H1 (cell line): ENCODE results near the gene MT1X. TPM values are rescaled to one million over a fixed set of nuclear protein-coding genes. Genes with fewer than 3 reads are reported as not detected.

ENCODE experiments used
- CTCF ChIA-PET: fragments of 300-600 bp; sonication (Branson Sonifier 250); formaldehyde crosslinking; loops from one replicate; lab custom pipeline; 2021; ENCODE audit not compliant: partially characterized antibody; lab: Charles Lee
- POLR2A ChIA-PET: fragments of 300-600 bp; sonication (Branson Sonifier 250); formaldehyde crosslinking; loops from one replicate; lab custom pipeline; 2021; ENCODE audit warnings: inconsistent platforms; ENCODE audit not compliant: partially characterized antibody; lab: Charles Lee
- DNase-seq, 2 experiments: peaks; one replicate each; pipeline versions ENCODE4 v3.0.0 to v3.0.0-alpha.2; 2010 to 2022; ENCODE audit warnings: low spot score in 2 of 2, low read depth in 1 of 2, mixed read lengths in 1 of 2
- FAIRE-seq: peaks from 2 replicates; lab custom pipeline; 2011; peaks lifted over from hg19 to GRCh38; lab: Jason Lieb, UNC
- H2AFZ ChIP-seq: 2 replicates; pipeline ENCODE4 v1.8.1; 2012; ENCODE audit warnings: low read length, inconsistent platforms
- H2AK5ac ChIP-seq: 2 replicates; pipeline ENCODE4 v1.6.1; 2013; ENCODE audit warnings: low read depth, low read length
- H2BK120ac ChIP-seq: replicated peaks from 2 replicates; pipeline ENCODE3; 2013; ENCODE audit warnings: low read depth, low read length, inconsistent platforms
- H2BK12ac ChIP-seq: 2 replicates; pipeline ENCODE4 v1.6.1; 2013; ENCODE audit warnings: low read depth, low read length
- H2BK15ac ChIP-seq: 2 replicates; pipeline ENCODE4 v1.6.1; 2013; ENCODE audit warnings: low read length
- H2BK20ac ChIP-seq: 2 replicates; pipeline ENCODE4 v1.6.1; 2013; ENCODE audit warnings: low read length
- H2BK5ac ChIP-seq: 2 replicates; pipeline ENCODE4 v1.6.1; 2013; ENCODE audit warnings: low read depth, low read length
- H3K14ac ChIP-seq: 2 replicates; pipeline ENCODE4 v1.6.1; 2013; ENCODE audit warnings: inconsistent platforms; ENCODE audit not compliant: insufficient read length
- H3K18ac ChIP-seq: 2 replicates; pipeline ENCODE4 v1.6.1; 2013; ENCODE audit warnings: low read length; ENCODE audit errors: extremely low read depth
- H3K23ac ChIP-seq: 2 replicates; pipeline ENCODE4 v1.6.1; 2013; ENCODE audit warnings: inconsistent platforms; ENCODE audit not compliant: insufficient read length
- H3K23me2 ChIP-seq: 2 replicates; pipeline ENCODE4 v1.6.1; 2013; ENCODE audit warnings: low read depth, low read length
- H3K27ac ChIP-seq: 2 replicates; pipeline ENCODE4 v1.6.1; 2011; ENCODE audit warnings: low read depth, low read length, inconsistent platforms
- H3K27me3 ChIP-seq, 4 experiments: replicated peaks in 1 of 4; 1 replicate in 1 of 4; 2 replicates in 3 of 4; pipeline versions ENCODE4 v1.6.1 to v1.8.1; 2011 to 2013; ENCODE audit warnings: low read length in 3 of 4, mild to moderate bottlenecking in 3 of 4, inconsistent platforms in 2 of 4, mixed read lengths in 2 of 4, moderate library complexity in 1 of 4; ENCODE audit not compliant: control insufficient read depth in 3 of 4, insufficient read depth in 3 of 4; ENCODE audit errors: extremely low read depth in 1 of 4
- H3K36me3 ChIP-seq, 4 experiments: 2 replicates each; pipeline versions ENCODE4 v1.6.1 to v1.8.1; 2011 to 2013; ENCODE audit warnings: mild to moderate bottlenecking in 4 of 4, low read length in 3 of 4, moderate library complexity in 2 of 4, control low read depth in 1 of 4, inconsistent platforms in 1 of 4; ENCODE audit not compliant: insufficient read depth in 4 of 4, control insufficient read depth in 2 of 4
- H3K4ac ChIP-seq: replicated peaks from 2 replicates; pipeline ENCODE3; 2013; ENCODE audit warnings: low read length, low read depth, mixed read lengths, inconsistent platforms; ENCODE audit not compliant: insufficient read length
- H3K4me1 ChIP-seq, 4 experiments: replicated peaks in 1 of 4; 1 replicate in 1 of 4; 2 replicates in 3 of 4; pipeline versions ENCODE4 v1.6.1 to v1.8.1; 2011 to 2013; ENCODE audit warnings: low read length in 3 of 4, inconsistent platforms in 2 of 4, mixed read lengths in 1 of 4; ENCODE audit not compliant: insufficient read depth in 4 of 4, control insufficient read depth in 3 of 4
- H3K4me2 ChIP-seq, 2 experiments: 2 replicates each; pipeline versions ENCODE4 v1.6.1 to v1.8.1; 2011 to 2013; ENCODE audit warnings: low read depth in 2 of 2, low read length in 2 of 2, control low read depth in 1 of 2, inconsistent platforms in 1 of 2, mild to moderate bottlenecking in 1 of 2; ENCODE audit not compliant: insufficient read depth in 1 of 2
- H3K4me3 ChIP-seq, 4 experiments: fragments of 200-600, 300-600 bp in 1 of 4; sonication (generic), shearing (Covaris generic), sonication (Bioruptor Twin) in 1 of 4; 2 replicates each; pipeline versions ENCODE4 v1.5.1 to v1.8.1; 2011 to 2016; ENCODE audit warnings: low read length in 4 of 4, low read depth in 3 of 4, control low read depth in 2 of 4, inconsistent platforms in 2 of 4, mild to moderate bottlenecking in 2 of 4, mixed read lengths in 1 of 4, moderate library complexity in 1 of 4; ENCODE audit not compliant: insufficient read depth in 2 of 4; ENCODE audit errors: extremely low read depth in 1 of 4
- H3K56ac ChIP-seq: replicated peaks from 2 replicates; pipeline ENCODE3; 2013; ENCODE audit warnings: low read depth, mild to moderate bottlenecking, mixed read lengths, low read length, inconsistent platforms; ENCODE audit not compliant: insufficient read length
- H3K79me1 ChIP-seq: 2 replicates; pipeline ENCODE4 v1.6.1; 2013; ENCODE audit warnings: low read depth, low read length, control low read depth
- H3K79me2 ChIP-seq, 2 experiments: 2 replicates each; pipeline versions ENCODE4 v1.6.1 to v1.8.1; 2012 to 2013; ENCODE audit warnings: low read length in 2 of 2, mild to moderate bottlenecking in 2 of 2, inconsistent platforms in 1 of 2; ENCODE audit not compliant: insufficient read depth in 2 of 2, control insufficient read depth in 1 of 2
- H3K9ac ChIP-seq, 4 experiments: replicated peaks in 1 of 4; 1 replicate in 1 of 4; 2 replicates in 3 of 4; pipeline versions ENCODE4 v1.6.1 to v1.8.1; 2011 to 2013; ENCODE audit warnings: low read depth in 3 of 4, low read length in 3 of 4, control low read depth in 2 of 4, mild to moderate bottlenecking in 2 of 4, moderate library complexity in 2 of 4, inconsistent platforms in 1 of 4; ENCODE audit errors: extremely low read depth in 1 of 4
- H3K9me3 ChIP-seq, 2 experiments: 2 replicates each; pipeline versions ENCODE4 v1.6.1 to v1.8.1; 2012 to 2013; ENCODE audit warnings: mild to moderate bottlenecking in 2 of 2, moderate library complexity in 2 of 2, control low read depth in 1 of 2, inconsistent platforms in 1 of 2, low read depth in 1 of 2, low read length in 1 of 2, mixed read lengths in 1 of 2; ENCODE audit not compliant: insufficient read depth in 2 of 2
- H4K20me1 ChIP-seq, 2 experiments: replicated peaks in 1 of 2; 2 replicates each; pipeline versions ENCODE3 to v1.8.1; 2011 to 2013; ENCODE audit warnings: inconsistent platforms in 2 of 2, low read length in 2 of 2, mild to moderate bottlenecking in 1 of 2; ENCODE audit not compliant: insufficient read depth in 2 of 2, control insufficient read depth in 1 of 2
- H4K5ac ChIP-seq: 2 replicates; pipeline ENCODE4 v1.6.1; 2013; ENCODE audit warnings: low read length, low read depth, mixed read lengths, inconsistent platforms; ENCODE audit not compliant: insufficient read length
- H4K8ac ChIP-seq: 2 replicates; pipeline ENCODE4 v1.8.0; 2013; ENCODE audit warnings: mild to moderate bottlenecking, moderate library complexity, low read length, inconsistent platforms; ENCODE audit not compliant: insufficient read depth; ENCODE audit errors: extremely low read depth
- H4K91ac ChIP-seq: replicated peaks from 2 replicates; pipeline ENCODE3; 2013; ENCODE audit warnings: low read length, mixed read lengths, inconsistent platforms; ENCODE audit not compliant: insufficient read length
- CTCF ChIP-seq, 3 experiments: IDR thresholded peaks; 1 replicate in 2 of 3; 2 replicates in 1 of 3; pipeline versions ENCODE4 v1.5.1 to v1.6.1; 2011; ENCODE audit warnings: low read length in 3 of 3, mild to moderate bottlenecking in 3 of 3, inconsistent platforms in 2 of 3, low read depth in 1 of 3, moderate library complexity in 1 of 3; ENCODE audit not compliant: insufficient read depth in 1 of 3; ENCODE audit errors: control extremely low read depth in 1 of 3
- E2F6 ChIP-seq: IDR thresholded peaks from 2 replicates; pipeline ENCODE4 v1.6.1; 2012; ENCODE audit warnings: inconsistent platforms
- PHF8 ChIP-seq: fragments of 200-600 bp; sonication (generic); conservative IDR thresholded peaks from 2 replicates; pipeline ENCODE4 v1.7.1; 2012; ENCODE audit warnings: low read depth, mild to moderate bottlenecking, inconsistent platforms, low read length, moderate library complexity
- SUZ12 ChIP-seq: fragments of 200-600 bp; sonication (generic); IDR thresholded peaks from 2 replicates; pipeline ENCODE4 v1.6.1; 2012; ENCODE audit warnings: mild to moderate bottlenecking, inconsistent platforms, low read length, moderate library complexity, mixed read lengths
- YY1 ChIP-seq: IDR thresholded peaks from 2 replicates; pipeline ENCODE4 v1.6.1; 2011; ENCODE audit warnings: low read depth, mild to moderate bottlenecking, low read length
- ZNF274 ChIP-seq: IDR thresholded peaks from 2 replicates; pipeline ENCODE4 v1.7.0; 2012; ENCODE audit warnings: low read length, borderline replicate concordance; ENCODE audit errors: extremely low read depth
- WGBS, 2 experiments: shearing (Covaris generic) in 1 of 2; methylation state at CpG; one replicate each; pipeline versions ENCODE4 v1.1.6 to v1.1.7; 2013 to 2015; ENCODE audit warnings: low lambda C conversion rate in 2 of 2, mixed read lengths in 2 of 2, inconsistent platforms in 1 of 2, low coverage in 1 of 2, missing lambda C conversion rate in 1 of 2; ENCODE audit not compliant: insufficient replicate concordance in 2 of 2, insufficient coverage in 1 of 2, insufficient read length in 1 of 2; ENCODE audit errors: extremely low coverage in 1 of 2, missing lambda C conversion rate in 1 of 2; 5-methylcytosine and 5-hydroxymethylcytosine counted together
- polyA plus RNA-seq, 7 experiments: library from polyadenylated mRNA; depleted of rRNA in 3 of 7; stranded (reverse) in 5 of 7; unstranded in 2 of 7; fragments of >200 nt in 5 of 7; fragments of 200-250 nt in 2 of 7; gene quantifications; 1 replicate in 5 of 7; 2 replicates in 1 of 7; 4 replicates in 1 of 7; pipeline versions ENCODE4 v1.2.1 to v1.2.3, GENCODE V29; 2011 to 2013; ENCODE audit warnings: missing spikeins in 2 of 7, mixed read lengths in 2 of 7
- total RNA-seq: library from RNA; stranded (reverse); fragmentation: NEBNext Ultra II Directional; extraction: Animal tissue kit (Norgen Biotek cat#: 25700); gene quantifications from 2 replicates; pipeline ENCODE4 v1.2.1, GENCODE V29; 2021

The MT1X gene
- total and polyA plus RNA-seq, 2 of the 8 experiments (the other 6 are each of a cell fraction or from before 2014, with no cell fraction given): 52.4 to 1,060 TPM

- H3K27me3 ChIP-seq: peaks cover 57 to 87% (median 77%) of the 10 kb centered on the region in 4 experiments
- FAIRE-seq: no peak
- 18% methylated on average over 32 of the region's 33 CpGs; no CpG with 5 or more reads in 1 of the 2 experiments for WGBS, 2 experiments
- TF ChIP-seq PHF8: no peak
- TF ChIP-seq SUZ12: peak; percentile 71
- TF ChIP-seq CTCF (IDR thresholded peaks at IDR 0.05; ENCODE audit: control extremely low read depth in 1 of 3, insufficient read depth in 1 of 3, low read depth in 1 of 3, low read length in 3 of 3): peak; percentile 13 to 29 (median 26); a peak in 2 of 4 replicates
- 0 out of 2 replicates have a peak, but pooled peaks have one; percentile 6 for TF ChIP-seq YY1
- no peak for TF ChIP-seq ZNF274
- peak; percentile 83 for TF ChIP-seq E2F6
Observed at GRCh38 chr16:56647641-56648431, 34.4 kb upstream of the MT1X start.

More at GRCh38 chr16:56647641-56648431, 34.4 kb upstream of the MT1X start:
- ChIA-PET POLR2A (interaction anchor here (0.8 to 1.3 kb wide), 5 partner anchors 8 to 26 kb away, joined by 3 to 5 read pairs (median 3); partner anchors contain the start of gene MT1H), CTCF (interaction anchor here (0.6 to 3.3 kb wide), 10 partner anchors 9 to 274 kb away, joined by 3 to 13 read pairs (median 4); partner anchors contain the start of gene MT1A)
- no peak overlapping the region for H2BK120ac ChIP-seq
- no peak overlapping the region; the same call in 1 of the 2 replicates for H2BK12ac ChIP-seq
- H3K4me3 ChIP-seq: peak overlapping the region in 3 of 4 experiments; percentile 19 to 48 (median 20); a peak in 5 of 8 replicates
- no peaks in the 10 kb centered on the region for H3K36me3 ChIP-seq
- no peak overlapping the region for H2AK5ac ChIP-seq
- no peak overlapping the region for H3K23ac ChIP-seq
- H3K9me3 ChIP-seq: no peaks in the 10 kb centered on the region
- H2BK20ac ChIP-seq: no peak overlapping the region
- H3K23me2 ChIP-seq: peaks cover 4% of the 10 kb centered on the region; the same call in 1 of the 2 replicates
- H3K9ac ChIP-seq: no peak overlapping the region
- peak in 1 of 2 experiments; percentile 68 for DNase-seq
- peak overlapping the region; percentile 50; the same call in 1 of the 2 replicates for H2AFZ ChIP-seq
- no peak overlapping the region for H3K14ac ChIP-seq
- H3K18ac ChIP-seq: no peak overlapping the region
- H3K4me2 ChIP-seq: peak overlapping the region; percentile 25 to 59
- H4K5ac ChIP-seq: no peak overlapping the region
- H4K91ac ChIP-seq: no peak overlapping the region
- H4K8ac ChIP-seq: no peak overlapping the region
- no peaks in the 10 kb centered on the region for H3K79me2 ChIP-seq
- no peak overlapping the region for H3K27ac ChIP-seq
- no peak overlapping the region for H3K4ac ChIP-seq
- peaks cover 0 to 14% (median 7%) of the 10 kb centered on the region in 4 experiments; a peak in 6 of 7 replicates for H3K4me1 ChIP-seq
- no peak overlapping the region for H2BK5ac ChIP-seq
- no peak overlapping the region for H3K56ac ChIP-seq
- H2BK15ac ChIP-seq: no peak overlapping the region
- H3K79me1 ChIP-seq: no peaks in the 10 kb centered on the region
- H4K20me1 ChIP-seq: peaks cover 4 to 10% of the 10 kb centered on the region in 2 experiments
